B cell (primary cell): ENCODE measurements around the gene SLC27A5.

Source experiments
- CTCF ChIP-seq: fragments of 200-600 bp; IDR thresholded peaks from one replicate; pipeline ENCODE4 v1.8.0; 2022; ENCODE audit warnings: antibody characterized with exemption, mild to moderate bottlenecking
- EZH2 ChIP-seq: IDR thresholded peaks from 2 replicates; pipeline ENCODE4 v1.6.1; 2012; ENCODE audit warnings: borderline replicate concordance, low read depth, mild to moderate bottlenecking, moderate library complexity, low read length; ENCODE audit not compliant: insufficient read depth, poor library complexity, severe bottlenecking

DNA sequence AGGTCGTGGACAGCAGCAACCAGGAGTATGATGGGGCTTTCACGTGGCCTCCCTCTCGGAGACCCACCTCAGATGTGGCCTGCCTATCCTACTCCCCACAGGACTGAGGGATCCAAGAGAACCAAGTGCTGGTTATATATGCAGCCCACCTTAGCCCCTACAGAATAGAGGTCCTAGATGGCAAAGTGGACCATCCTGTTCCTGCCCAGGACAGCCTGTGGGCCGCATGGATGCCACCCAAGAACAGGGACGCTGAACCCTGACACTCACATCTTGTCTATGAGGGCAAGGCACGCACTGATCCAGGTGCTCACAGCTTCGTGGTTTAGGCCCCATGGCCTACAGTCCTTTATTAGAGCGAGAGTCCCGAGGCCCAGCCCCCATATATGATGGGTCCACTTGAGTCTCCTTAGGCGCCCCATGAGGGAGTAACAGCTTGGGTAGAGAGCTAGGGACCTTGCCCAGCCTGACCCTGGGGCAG is 1.5 kb upstream of the SLC27A5 start:
- no peak for TF ChIP-seq CTCF
- no peak for TF ChIP-seq EZH2
